Lower lobe of right lung (tissue), 2 donors: ENCODE data around the gene SLC47A1. TPM values are rescaled to one million over a fixed set of nuclear protein-coding genes. Genes with fewer than 3 reads are reported as not detected.

Source experiments
- ATAC-seq, 2 donors: fragments of 200-7000 bp; cut with Tn5 transposase; one replicate each; pipeline ENCODE4 v1.9.1; 2020 to 2022; ENCODE audit warnings: mild to moderate bottlenecking in 2 of 2, moderate library complexity in 2 of 2
- DNase-seq: peaks from one replicate; pipeline ENCODE4 v3.0.0-alpha.2; 2020
- H3K27ac ChIP-seq: fragments of 200-600 bp; one replicate; pipeline ENCODE4 v1.8.0; 2022
- H3K27me3 ChIP-seq: fragments of 200-600 bp; one replicate; pipeline ENCODE4 v1.8.0; 2022; ENCODE audit warnings: low read depth
- H3K36me3 ChIP-seq: fragments of 200-600 bp; one replicate; pipeline ENCODE4 v1.8.0; 2022; ENCODE audit warnings: mild to moderate bottlenecking
- H3K4me1 ChIP-seq: fragments of 200-600 bp; one replicate; pipeline ENCODE4 v1.8.0; 2022
- H3K4me3 ChIP-seq: fragments of 200-600 bp; one replicate; pipeline ENCODE4 v1.8.0; 2022; ENCODE audit warnings: mild to moderate bottlenecking
- H3K9me3 ChIP-seq: fragments of 200-600 bp; one replicate; pipeline ENCODE4 v1.8.0; 2022
- intact Hi-C: fragments of 100-400 bp; cut with DNase I; formaldehyde crosslinking; loops from one replicate; pipeline ENCODE4 v1.11.0; 2022
- total RNA-seq: library from RNA; stranded (reverse); fragmentation: NEBNext Ultra II Directional; extraction: Animal tissue kit (Norgen Biotek cat#: 25700); gene quantifications from one replicate; pipeline ENCODE4 v1.2.1, GENCODE V29; 2021
- TF ChIP-seq, protein P1 (sequence below): fragments of 200-600 bp; IDR thresholded peaks from one replicate; pipeline ENCODE4 v1.8.0; 2022; ENCODE audit warnings: antibody characterized with exemption, mild to moderate bottlenecking
- donor health status: DM: no; HTN: yes; CAD: no; lungs with severe emphysema.

Gene SLC47A1
- total RNA-seq, 1 donor from 2014 or later: 18.6 TPM

DNA sequence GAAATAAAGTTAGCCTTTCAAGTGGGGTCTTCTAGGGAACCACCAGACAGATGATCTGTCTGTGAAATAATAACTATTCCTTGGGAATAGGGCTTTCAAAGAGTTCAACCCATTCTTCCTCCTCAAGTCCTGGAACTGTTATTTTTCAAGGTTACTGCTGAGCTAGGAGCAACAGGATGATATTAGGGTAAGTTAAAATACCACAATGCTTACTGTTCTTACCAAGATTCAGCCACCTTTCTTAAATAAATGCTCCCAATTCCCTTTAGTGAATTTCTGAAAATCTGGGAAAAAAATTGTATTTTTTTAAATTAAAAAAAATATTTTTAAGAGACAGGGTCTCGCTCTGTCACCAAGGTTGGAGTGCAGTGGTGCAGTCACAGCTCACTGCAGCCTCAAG, 88.0 kb downstream of the SLC47A1 start:
- Histone ChIP-seq H3K36me3 (no peaks in the 10 kb centered on the region), H3K9me3 (peaks cover 39% of the 10 kb centered on the region), H3K4me3 (no peak overlapping the region), H3K4me1 (no peaks in the 10 kb centered on the region), H3K27ac (no peak overlapping the region), H3K27me3 (no peaks in the 10 kb centered on the region)
- no peak for ATAC-seq
- intact Hi-C loops: no loop called here
- TF ChIP-seq, protein P1, sequence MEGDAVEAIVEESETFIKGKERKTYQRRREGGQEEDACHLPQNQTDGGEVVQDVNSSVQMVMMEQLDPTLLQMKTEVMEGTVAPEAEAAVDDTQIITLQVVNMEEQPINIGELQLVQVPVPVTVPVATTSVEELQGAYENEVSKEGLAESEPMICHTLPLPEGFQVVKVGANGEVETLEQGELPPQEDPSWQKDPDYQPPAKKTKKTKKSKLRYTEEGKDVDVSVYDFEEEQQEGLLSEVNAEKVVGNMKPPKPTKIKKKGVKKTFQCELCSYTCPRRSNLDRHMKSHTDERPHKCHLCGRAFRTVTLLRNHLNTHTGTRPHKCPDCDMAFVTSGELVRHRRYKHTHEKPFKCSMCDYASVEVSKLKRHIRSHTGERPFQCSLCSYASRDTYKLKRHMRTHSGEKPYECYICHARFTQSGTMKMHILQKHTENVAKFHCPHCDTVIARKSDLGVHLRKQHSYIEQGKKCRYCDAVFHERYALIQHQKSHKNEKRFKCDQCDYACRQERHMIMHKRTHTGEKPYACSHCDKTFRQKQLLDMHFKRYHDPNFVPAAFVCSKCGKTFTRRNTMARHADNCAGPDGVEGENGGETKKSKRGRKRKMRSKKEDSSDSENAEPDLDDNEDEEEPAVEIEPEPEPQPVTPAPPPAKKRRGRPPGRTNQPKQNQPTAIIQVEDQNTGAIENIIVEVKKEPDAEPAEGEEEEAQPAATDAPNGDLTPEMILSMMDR: no peak
- DNase-seq: no peak

DNA sequence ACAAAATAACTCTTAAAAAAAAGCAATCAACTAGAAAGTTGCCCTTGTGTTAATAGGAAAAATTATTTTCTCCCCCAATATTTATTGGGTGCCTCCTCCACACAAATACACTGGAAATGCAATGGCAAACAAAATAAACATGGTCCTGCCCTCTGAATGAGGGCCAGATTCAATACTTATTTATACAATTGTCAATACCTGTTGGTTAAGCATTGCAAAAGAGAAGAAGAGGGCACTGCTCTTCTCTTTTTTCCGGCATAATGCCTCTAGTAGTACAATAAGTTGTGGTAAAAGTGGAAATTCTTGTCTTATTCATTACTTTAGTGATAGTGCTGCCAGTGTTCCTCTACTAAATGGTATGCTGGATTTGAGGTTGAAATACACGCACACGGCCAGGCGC, 92.4 kb downstream of the SLC47A1 start:
- H3K27ac ChIP-seq: no peak overlapping the region
- no peaks in the 10 kb centered on the region for H3K4me1 ChIP-seq
- no peaks in the 10 kb centered on the region for H3K36me3 ChIP-seq
- no peak for ATAC-seq
- TF ChIP-seq, protein P1: no peak
- intact Hi-C loops: no loop called here
- no peak overlapping the region for H3K4me3 ChIP-seq
- no peak for DNase-seq
- H3K27me3 ChIP-seq: no peaks in the 10 kb centered on the region
- peaks cover under 1% of the 10 kb centered on the region for H3K9me3 ChIP-seq

Other genes with a start within 250 kb of the SLC47A1 start
- 11.3 TPM for gene B9D1, start 171.1 kb upstream of the SLC47A1 start, total RNA-seq
- 22.2 TPM for gene MAPK7, start 155.4 kb upstream of the SLC47A1 start, total RNA-seq
- gene MFAP4, start 146.7 kb upstream of the SLC47A1 start, total RNA-seq: 179 TPM
- 1.8 TPM for gene RNF112, start 122.6 kb upstream of the SLC47A1 start, total RNA-seq
- gene ALDH3A2, start 114.9 kb downstream of the SLC47A1 start, total RNA-seq: 115 TPM
- not detected for gene SLC47A2, start 182.7 kb downstream of the SLC47A1 start, total RNA-seq
- 6.7 TPM for gene ALDH3A1, start 214.4 kb downstream of the SLC47A1 start, total RNA-seq